Measurements from ENCODE around the gene TFR2. TPM values are rescaled to one million over a fixed set of nuclear protein-coding genes. Genes with fewer than 3 reads are reported as not detected.

The TFR2 gene
- total and polyA plus RNA-seq, 9 of the 15 experiments (the other 6 are each of a cell fraction or from before 2014, with no cell fraction given), result 3.8 to 123 (median 51.1) TPM

- TF ChIP-seq ZNF609 (CRISPR knock-in tag; IDR thresholded peaks at IDR 0.05; ENCODE audit: borderline replicate concordance) (0 out of 2 replicates have a peak, but pooled peaks have one; percentile 23), MEF2D (tag; conservative IDR thresholded peaks at IDR 0.05; ENCODE audit: low read depth) (peak; percentile 68; the same call in 1 of the 2 replicates), ZNF316 (IDR thresholded peaks at IDR 0.05) (0 out of 2 replicates have a peak, but pooled peaks have one; percentile 23), KLF16 (IDR thresholded peaks at IDR 0.05) (no peak), ZNF253 (CRISPR knock-in tag; conservative IDR thresholded peaks at IDR 0.05) (no peak), SNRNP70 (optimal IDR thresholded peaks at IDR 0.05; ENCODE audit: low read depth, low read length) (no peak), HOMEZ (CRISPR knock-in tag; IDR thresholded peaks at IDR 0.05) (no peak), ZNF639 (CRISPR knock-in tag; conservative IDR thresholded peaks at IDR 0.05 in 1 of 2, IDR thresholded peaks at IDR 0.05 in 1 of 2) (peak in 1 of 2 experiments; percentile 97; a peak in 2 of 4 replicates), TSC22D4 (tag; IDR thresholded peaks at IDR 0.05) (no peak), BRD9 (IDR thresholded peaks at IDR 0.05; ENCODE audit: low read depth, partially characterized antibody) (no peak), MTA1 (IDR thresholded peaks at IDR 0.05; ENCODE audit: borderline replicate concordance) (peak; percentile 59; the same call in 1 of the 2 replicates), RFX1 (IDR thresholded peaks at IDR 0.05) (no peak), RBBP5 (IDR thresholded peaks at IDR 0.05; ENCODE audit: borderline replicate concordance, insufficient read depth, low read length, poor library complexity, severe bottlenecking) (peak; percentile 52), E2F3 (CRISPR knock-in tag; IDR thresholded peaks at IDR 0.05) (peak; percentile 74; the same call in 1 of the 2 replicates), CBFA2T2 (conservative IDR thresholded peaks at IDR 0.05) (peak; percentile 99), ZNF76 (CRISPR knock-in tag; IDR thresholded peaks at IDR 0.05; ENCODE audit: borderline replicate concordance) (peak; percentile 9; the same call in 1 of the 2 replicates), HDAC8 (tag; IDR thresholded peaks at IDR 0.05) (no peak), ZNF263 (CRISPR knock-in tag; IDR thresholded peaks at IDR 0.05; ENCODE audit: borderline replicate concordance) (peak; percentile 81; the same call in 1 of the 2 replicates), HMGN3 (IDR thresholded peaks at IDR 0.05; ENCODE audit: borderline replicate concordance, extremely low read depth, insufficient read length, low read depth, low read length) (peak; percentile 73), CBFB (CRISPR knock-in tag; IDR thresholded peaks at IDR 0.05) (no peak), ETV5 (CRISPR knock-in tag; IDR thresholded peaks at IDR 0.05; ENCODE audit: low read depth) (peak; percentile 35; the same call in 1 of the 2 replicates)
Measured at GRCh38 chr7:100673302-100673941, 32.1 kb upstream of the TFR2 start, which contains the start of gene GNB2 (continued).

All from K562 (cell line).